Inflammatory macrophage treated with lipopolysaccharide for 1 hour (primary cell): ENCODE measurements around the gene TMEM121B.

Source experiments
- DNase-seq, 2 donors: peaks; one replicate each; pipeline ENCODE4 v3.0.0-alpha.2; 2020 to 2022

The TMEM121B gene

DNA sequence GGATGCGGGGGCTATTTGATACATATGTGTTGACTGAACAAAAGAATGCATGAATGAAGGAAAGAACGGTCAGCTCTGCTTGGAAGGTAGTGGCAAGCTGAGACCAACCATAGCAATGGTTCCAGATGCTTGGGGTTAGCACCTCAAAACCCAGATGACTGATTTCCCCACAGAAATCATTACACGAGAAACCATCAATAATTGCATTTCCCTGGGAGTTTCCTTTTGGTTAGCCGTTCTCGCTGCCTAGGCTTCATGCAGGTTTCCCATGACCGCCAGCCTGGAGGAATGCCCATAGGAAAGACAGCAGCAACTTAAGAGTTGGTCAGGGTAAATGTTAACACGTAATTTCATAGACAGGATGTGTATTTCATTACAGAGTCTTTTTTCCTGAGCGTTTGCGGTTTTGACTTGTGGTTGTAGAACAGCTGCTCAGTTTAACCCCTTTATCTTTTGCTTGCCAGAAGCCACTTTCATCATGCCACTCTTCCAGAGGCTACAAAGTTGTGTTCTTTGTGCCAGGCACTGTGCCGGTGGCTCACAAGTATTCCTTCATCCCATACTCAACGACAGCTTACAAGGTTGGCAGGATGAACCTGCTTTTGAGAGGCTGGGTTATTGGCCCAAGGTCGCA lies 33.5 kb downstream of the TMEM121B start:
- DNase-seq, result peak in 1 of 2 donors; percentile 41

GRCh38 chr22:17086788-17087497 lies 34.2 kb downstream of the TMEM121B start:
- peak in 1 of 2 donors; percentile 38 for DNase-seq

DNA sequence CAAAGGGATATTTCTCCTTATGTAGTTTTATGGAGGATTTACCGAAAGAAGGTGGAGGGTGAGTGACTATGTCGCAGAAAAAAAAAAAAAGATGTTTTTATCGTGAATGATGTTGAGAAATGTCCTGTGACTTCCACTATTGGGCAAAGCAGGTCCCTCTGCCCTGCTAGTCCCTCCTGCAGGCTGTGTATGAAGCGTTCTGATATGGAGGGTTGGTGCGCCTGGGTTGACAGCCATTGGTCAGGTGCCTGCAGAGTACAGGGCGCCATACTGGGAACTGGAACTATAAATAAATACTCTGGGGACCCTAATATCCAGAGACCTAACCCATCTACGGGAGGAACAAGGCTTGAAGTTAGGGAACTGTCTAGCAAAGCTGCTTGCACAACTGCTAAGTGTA lies 34.9 kb downstream of the TMEM121B start:
- DNase-seq, result peak; percentile 73 to 86

- peak in 1 of 2 donors; percentile 37 for DNase-seq
Observed at GRCh38 chr22:17085277-17086181, 35.6 kb downstream of the TMEM121B start.

DNA sequence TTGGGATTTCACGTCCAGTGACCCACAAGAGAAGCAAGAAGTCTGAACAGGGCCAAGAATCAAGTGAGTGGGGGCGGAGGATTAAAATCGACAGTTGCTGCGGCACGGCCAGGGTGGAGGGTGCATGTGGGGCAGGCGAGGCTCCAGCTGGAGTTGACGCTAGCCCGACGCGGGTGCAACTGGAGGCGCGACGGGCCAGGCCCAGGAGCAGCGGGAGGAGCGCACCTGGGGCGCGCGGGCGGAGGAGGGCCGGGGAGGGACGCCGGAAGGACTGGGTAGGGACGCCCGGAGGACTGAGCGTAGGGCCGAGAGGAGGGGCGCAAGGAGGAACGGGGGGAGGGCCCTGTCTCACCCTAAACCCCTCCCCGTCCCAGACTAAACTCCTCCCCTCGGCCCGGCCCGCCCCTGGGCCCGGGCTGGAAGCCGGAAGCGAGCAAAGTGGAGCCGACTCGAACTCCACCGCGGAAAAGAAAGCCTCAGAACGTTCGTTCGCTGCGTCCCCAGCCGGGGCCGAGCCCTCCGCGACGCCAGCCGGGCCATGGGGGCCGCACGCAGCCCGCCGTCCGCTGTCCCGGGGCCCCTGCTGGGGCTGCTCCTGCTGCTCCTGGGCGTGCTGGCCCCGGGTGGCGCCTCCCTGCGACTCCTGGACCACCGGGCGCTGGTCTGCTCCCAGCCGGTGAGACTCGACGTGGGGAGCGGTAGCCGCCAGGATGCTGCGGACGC lies 36.4 kb downstream of the TMEM121B start, which contains the start of gene IL17RA:
IL17RA (plus strand) TSS at position 447 of the 723 bp plus-strand sequence; CDS start at position 539, 92 bp downstream.
- peak; percentile 88 to 95 for DNase-seq

DNA sequence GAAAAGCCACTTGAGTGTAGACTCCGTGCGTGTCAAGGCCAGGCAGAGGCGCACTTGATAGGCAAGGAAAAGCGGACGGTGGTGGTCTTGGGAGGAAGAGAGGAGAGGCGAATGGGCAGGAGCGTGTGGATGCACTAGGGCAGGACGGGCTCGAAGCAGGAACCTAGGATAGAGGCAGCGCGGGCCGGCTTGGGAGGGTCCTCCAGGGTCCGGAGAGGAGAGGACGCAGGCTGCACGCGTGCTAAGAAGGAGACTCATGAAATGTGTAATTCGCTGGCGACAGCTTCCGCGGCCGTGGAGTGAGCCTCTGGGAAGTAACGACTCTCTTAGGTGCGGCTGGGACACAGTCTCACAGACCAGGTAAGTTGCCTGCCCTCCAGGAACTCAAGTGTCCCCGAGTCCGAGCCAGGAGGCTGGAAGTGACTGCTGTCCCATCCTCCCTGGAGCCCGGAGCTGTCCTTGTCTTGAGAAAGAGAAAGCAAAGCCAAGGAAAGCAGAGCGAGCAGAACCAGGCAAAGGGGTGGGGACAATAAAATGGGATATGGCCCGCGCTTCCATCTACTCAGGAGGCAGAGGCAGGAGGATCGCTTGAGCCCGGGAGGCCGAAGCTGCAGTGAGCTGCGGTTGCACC lies 37.2 kb downstream of the TMEM121B start:
- no peak for DNase-seq

GRCh38 chr22:17083255-17083654 lies 37.9 kb downstream of the TMEM121B start:
- no peak for DNase-seq

GRCh38 chr22:17079572-17079971 lies 41.6 kb downstream of the TMEM121B start:
- DNase-seq, result peak in 1 of 2 donors; percentile 33

DNA sequence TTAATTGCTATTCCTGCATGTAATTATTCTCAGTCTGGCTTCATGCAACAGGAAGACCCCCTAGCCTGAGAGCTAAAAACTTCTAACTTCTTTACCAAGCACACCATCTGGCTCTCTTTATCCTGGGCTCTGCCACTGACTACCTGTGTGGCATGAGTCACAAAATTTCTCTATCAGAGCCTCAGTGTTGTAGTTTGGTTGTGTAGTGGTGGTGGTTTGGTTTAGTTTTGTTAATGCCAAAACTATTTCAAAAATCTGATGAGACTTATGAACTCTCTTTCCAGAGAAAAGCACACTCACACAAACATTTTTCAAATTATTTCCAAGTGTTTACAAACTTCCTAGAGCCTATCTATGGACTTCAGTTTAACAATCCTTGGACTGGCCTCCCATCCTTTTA lies 43.9 kb downstream of the TMEM121B start:
- no peak for DNase-seq

GRCh38 chr22:17074648-17075002 lies 46.5 kb downstream of the TMEM121B start:
- no peak for DNase-seq

GRCh38 chr22:17072877-17073276 lies 48.3 kb downstream of the TMEM121B start:
- DNase-seq, result no peak
